ENCODE results near the gene SP100.

- TF ChIP-seq POLR2A (IDR thresholded peaks at IDR 0.05; ENCODE audit: low read length): no peak
- no peak for TF ChIP-seq GATA1 (IDR thresholded peaks at IDR 0.05; ENCODE audit: low read depth, low read length)
Measured at GRCh38 chr2:230457073-230457768, 41.2 kb downstream of the SP100 start.
